ENCODE measurements around the gene GLCE.

Gene GLCE

GRCh38 chr15:69135499-69135898 is 24.9 kb upstream of the GLCE start:
- in situ Hi-C loops (cut with HindIII; ENCODE audit: low sequenced_read_pairs): no loop called here

- in situ Hi-C loops (cut with HindIII; ENCODE audit: low sequenced_read_pairs): no loop called here
These were observed 21.5 kb upstream of the GLCE start for GRCh38 chr15:69138963-69139362.

- in situ Hi-C loops (cut with HindIII; ENCODE audit: low sequenced_read_pairs): loop anchor here (5.0 kb wide), 2 partner anchors 33 to 78 kb away; no protein-coding TSS in a partner anchor
These were observed 20.1 kb upstream of the GLCE start for GRCh38 chr15:69140306-69140705.

- in situ Hi-C loops (cut with HindIII; ENCODE audit: low sequenced_read_pairs): loop anchor here (5.0 kb wide), 2 partner anchors 34 to 79 kb away; no protein-coding TSS in a partner anchor
These were observed 19.1 kb upstream of the GLCE start for GRCh38 chr15:69141286-69141701.

GRCh38 chr15:69141833-69142232 is 18.6 kb upstream of the GLCE start:
- in situ Hi-C loops (cut with HindIII; ENCODE audit: low sequenced_read_pairs): loop anchor here (5.0 kb wide), 2 partner anchors 35 to 80 kb away; no protein-coding TSS in a partner anchor

GRCh38 chr15:69143756-69144436 is 16.5 kb upstream of the GLCE start:
- in situ Hi-C loops (cut with HindIII; ENCODE audit: low sequenced_read_pairs): loop anchor here (5.0 kb wide), 2 partner anchors 37 to 82 kb away; no protein-coding TSS in a partner anchor

- in situ Hi-C loops (cut with HindIII; ENCODE audit: low sequenced_read_pairs): loop anchor here (5.0 kb wide), 2 partner anchors 37 to 82 kb away; no protein-coding TSS in a partner anchor
These were observed 15.9 kb upstream of the GLCE start for GRCh38 chr15:69144530-69144929.

GRCh38 chr15:69145149-69145693 is 15.2 kb upstream of the GLCE start:
- in situ Hi-C loops (cut with HindIII; ENCODE audit: low sequenced_read_pairs): no loop called here

GRCh38 chr15:69145694-69146492 is 14.5 kb upstream of the GLCE start:
- in situ Hi-C loops (cut with HindIII; ENCODE audit: low sequenced_read_pairs): no loop called here

- in situ Hi-C loops (cut with HindIII; ENCODE audit: low sequenced_read_pairs): no loop called here
These were observed 13.6 kb upstream of the GLCE start for GRCh38 chr15:69146724-69147435.

- in situ Hi-C loops (cut with HindIII; ENCODE audit: low sequenced_read_pairs): no loop called here
These were observed 12.0 kb upstream of the GLCE start for GRCh38 chr15:69148465-69148864.

GRCh38 chr15:69149163-69149562 is 11.3 kb upstream of the GLCE start:
- in situ Hi-C loops (cut with HindIII; ENCODE audit: low sequenced_read_pairs): no loop called here

GRCh38 chr15:69149803-69150202 is 10.6 kb upstream of the GLCE start:
- in situ Hi-C loops (cut with HindIII; ENCODE audit: low sequenced_read_pairs): loop anchor here (5.0 kb wide), 2 partner anchors 47 to 92 kb away; no protein-coding TSS in a partner anchor

GRCh38 chr15:69150336-69150735 is 10.1 kb upstream of the GLCE start:
- in situ Hi-C loops (cut with HindIII; ENCODE audit: low sequenced_read_pairs): loop anchor here (5.0 kb wide), 2 partner anchors 47 to 92 kb away; no protein-coding TSS in a partner anchor

GRCh38 chr15:69150841-69151240 is 9.6 kb upstream of the GLCE start:
- in situ Hi-C loops (cut with HindIII; ENCODE audit: low sequenced_read_pairs): loop anchor here (5.0 kb wide), 2 partner anchors 46 to 91 kb away; no protein-coding TSS in a partner anchor

GRCh38 chr15:69153046-69153445 is 7.4 kb upstream of the GLCE start:
- in situ Hi-C loops (cut with HindIII; ENCODE audit: low sequenced_read_pairs): loop anchor here (5.0 kb wide), 2 partner anchors 44 to 89 kb away; no protein-coding TSS in a partner anchor

- in situ Hi-C loops (cut with HindIII; ENCODE audit: low sequenced_read_pairs): loop anchor here (5.0 kb wide), 2 partner anchors 44 to 89 kb away; no protein-coding TSS in a partner anchor
These were observed 6.8 kb upstream of the GLCE start for GRCh38 chr15:69153587-69153986.

GRCh38 chr15:69154078-69154477 is 6.4 kb upstream of the GLCE start:
- in situ Hi-C loops (cut with HindIII; ENCODE audit: low sequenced_read_pairs): loop anchor here (5.0 kb wide), 2 partner anchors 43 to 88 kb away; no protein-coding TSS in a partner anchor

GRCh38 chr15:69154684-69155083 is 5.8 kb upstream of the GLCE start:
- in situ Hi-C loops (cut with HindIII; ENCODE audit: low sequenced_read_pairs): loop anchor here (5.0 kb wide), 3 partner anchors 43 to 88 kb away; no protein-coding TSS in a partner anchor

GRCh38 chr15:69156736-69157381 is 3.6 kb upstream of the GLCE start:
- in situ Hi-C loops (cut with HindIII; ENCODE audit: low sequenced_read_pairs): loop anchor here (5.0 kb wide), 1 partner anchor 70 kb away; no protein-coding TSS in a partner anchor
